ENCODE results near the gene PPP1R14C. TPM values are rescaled to one million over a fixed set of nuclear protein-coding genes. Genes with fewer than 3 reads are reported as not detected.

The PPP1R14C gene
- total and polyA plus RNA-seq, 8 donors = 11.7 to 33.6 (median 18.6) TPM

DNA sequence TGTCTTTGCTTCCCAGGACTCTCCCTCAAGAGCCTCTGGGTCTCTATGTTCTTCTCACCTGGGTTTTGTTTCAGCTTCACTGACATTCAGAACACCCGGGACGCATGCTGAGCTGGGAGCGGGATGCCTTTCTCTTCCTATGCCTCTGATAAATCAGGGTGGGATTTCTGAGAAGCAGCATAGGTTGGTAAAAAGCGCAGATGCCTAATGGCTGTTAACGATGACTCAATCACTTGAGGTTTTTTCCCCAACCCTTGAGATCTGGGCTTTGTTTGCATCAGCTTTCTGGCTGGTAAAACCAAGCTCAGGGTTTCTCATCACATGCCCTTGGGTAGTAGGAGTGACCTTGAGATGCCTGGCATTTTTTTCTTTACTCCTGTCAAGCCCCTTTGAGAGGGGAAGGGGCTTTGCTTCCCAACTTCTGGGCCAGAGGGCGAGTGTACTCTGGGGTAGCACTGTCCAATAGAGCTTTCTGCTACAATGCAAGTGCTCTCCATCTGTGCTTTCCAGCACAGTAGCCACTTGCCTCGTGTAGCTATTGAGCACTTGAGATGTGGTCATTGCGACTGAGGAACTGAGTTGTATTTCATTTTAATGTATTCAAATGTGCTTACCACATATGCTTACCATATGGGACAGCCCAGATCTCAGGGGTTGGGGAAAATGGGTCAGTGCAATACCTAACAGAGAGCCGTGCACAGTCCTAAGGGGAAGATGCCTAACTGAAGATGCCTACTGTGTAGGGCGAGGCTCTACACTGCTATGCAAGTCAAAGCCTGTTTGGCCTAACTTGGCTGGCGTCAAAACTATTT lies 69.1 kb downstream of the PPP1R14C start:
- H3K9me3 ChIP-seq = no peaks in the 10 kb centered on the region
- H3K4me1 ChIP-seq = peaks cover 0 to 8% of the 10 kb centered on the region in 2 donors
- intact Hi-C loops (cut with DNase I) = no loop called here
- ATAC-seq (peak; percentile 82), DNase-seq (no peak)
- H3K27me3 ChIP-seq = no peaks in the 10 kb centered on the region
- H3K27ac ChIP-seq = no peak overlapping the region
- TF ChIP-seq, protein P1, sequence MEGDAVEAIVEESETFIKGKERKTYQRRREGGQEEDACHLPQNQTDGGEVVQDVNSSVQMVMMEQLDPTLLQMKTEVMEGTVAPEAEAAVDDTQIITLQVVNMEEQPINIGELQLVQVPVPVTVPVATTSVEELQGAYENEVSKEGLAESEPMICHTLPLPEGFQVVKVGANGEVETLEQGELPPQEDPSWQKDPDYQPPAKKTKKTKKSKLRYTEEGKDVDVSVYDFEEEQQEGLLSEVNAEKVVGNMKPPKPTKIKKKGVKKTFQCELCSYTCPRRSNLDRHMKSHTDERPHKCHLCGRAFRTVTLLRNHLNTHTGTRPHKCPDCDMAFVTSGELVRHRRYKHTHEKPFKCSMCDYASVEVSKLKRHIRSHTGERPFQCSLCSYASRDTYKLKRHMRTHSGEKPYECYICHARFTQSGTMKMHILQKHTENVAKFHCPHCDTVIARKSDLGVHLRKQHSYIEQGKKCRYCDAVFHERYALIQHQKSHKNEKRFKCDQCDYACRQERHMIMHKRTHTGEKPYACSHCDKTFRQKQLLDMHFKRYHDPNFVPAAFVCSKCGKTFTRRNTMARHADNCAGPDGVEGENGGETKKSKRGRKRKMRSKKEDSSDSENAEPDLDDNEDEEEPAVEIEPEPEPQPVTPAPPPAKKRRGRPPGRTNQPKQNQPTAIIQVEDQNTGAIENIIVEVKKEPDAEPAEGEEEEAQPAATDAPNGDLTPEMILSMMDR (IDR thresholded peaks at IDR 0.05) = no peak
- H3K36me3 ChIP-seq = no peaks in the 10 kb centered on the region
- no peak overlapping the region for H3K4me3 ChIP-seq

DNA sequence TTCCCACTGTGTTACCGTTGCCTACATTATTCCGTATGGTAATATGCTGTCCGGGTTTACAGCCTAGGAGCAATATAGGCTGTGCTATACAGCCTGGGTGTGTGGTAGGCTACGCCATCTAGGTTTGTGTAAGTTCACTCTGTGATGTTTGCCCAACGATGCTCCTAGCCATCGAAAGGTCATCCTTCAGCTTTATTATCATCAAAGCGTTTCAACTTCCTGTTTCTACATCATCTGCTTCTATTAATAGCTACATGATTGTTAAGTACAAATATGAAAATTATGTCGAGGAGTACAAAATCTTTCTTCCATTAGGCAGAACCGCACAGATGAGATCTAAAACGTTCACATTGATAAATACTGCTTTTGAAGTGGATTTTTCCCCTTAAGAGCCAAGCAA lies 69.9 kb downstream of the PPP1R14C start:
- TF ChIP-seq, protein P1 (IDR thresholded peaks at IDR 0.05) = no peak
- Histone ChIP-seq H3K27ac (no peak overlapping the region), H3K36me3 (no peaks in the 10 kb centered on the region), H3K4me3 (no peak overlapping the region), H3K27me3 (no peaks in the 10 kb centered on the region), H3K4me1 (peaks cover 0 to 8% of the 10 kb centered on the region in 2 donors), H3K9me3 (no peaks in the 10 kb centered on the region)
- DNase-seq = no peak
- ATAC-seq = no peak
- intact Hi-C loops (cut with DNase I) = no loop called here

DNA sequence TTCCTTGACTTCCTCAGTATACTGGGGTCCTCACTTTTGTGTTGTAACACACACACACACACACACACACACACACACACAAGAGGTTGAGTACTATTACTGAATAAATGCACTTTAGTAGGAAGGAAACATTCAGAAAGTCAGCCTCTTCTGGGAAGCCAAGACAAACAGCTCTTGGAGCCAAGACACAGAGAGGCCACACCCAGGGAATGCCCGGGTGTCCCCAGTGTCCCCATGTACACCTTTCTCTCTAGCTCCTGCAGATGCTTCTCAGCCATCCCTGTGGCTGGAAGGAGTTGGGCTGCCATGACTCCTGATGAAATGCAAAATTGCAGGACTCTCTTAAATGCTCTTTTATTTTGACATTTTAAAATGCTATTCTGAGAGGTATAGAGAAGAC lies 70.5 kb downstream of the PPP1R14C start:
- TF ChIP-seq, protein P1 (IDR thresholded peaks at IDR 0.05) = no peak

DNA sequence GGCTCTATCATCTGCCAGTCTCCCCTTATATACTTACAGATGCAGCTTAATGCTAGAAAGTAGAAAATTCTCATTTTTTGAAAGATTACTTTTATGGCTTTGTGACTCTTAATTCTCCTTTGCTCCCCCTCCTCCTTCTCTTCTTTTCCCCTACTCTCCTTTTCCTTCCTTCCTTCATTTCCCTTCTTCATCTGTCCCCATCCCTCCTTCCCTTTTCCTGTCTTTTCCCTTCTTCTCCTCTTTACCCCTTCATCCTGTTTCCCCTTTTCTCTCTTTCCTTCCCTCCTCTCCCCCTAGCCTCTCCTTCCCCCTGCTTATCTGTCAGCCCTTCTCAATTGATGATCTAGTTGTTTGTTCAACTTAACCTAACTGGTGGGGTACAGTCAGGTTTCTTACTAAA lies 71.5 kb downstream of the PPP1R14C start:
- Histone ChIP-seq H3K36me3 (no peaks in the 10 kb centered on the region), H3K4me3 (no peak overlapping the region), H3K9me3 (no peaks in the 10 kb centered on the region), H3K27ac (no peak overlapping the region), H3K27me3 (no peaks in the 10 kb centered on the region), H3K4me1 (peaks cover 0 to 8% of the 10 kb centered on the region in 2 donors)
- TF ChIP-seq, protein P1 (IDR thresholded peaks at IDR 0.05) = no peak
- intact Hi-C loops (cut with DNase I) = no loop called here
- no peak for DNase-seq
- no peak for ATAC-seq

More for the DNA sequence above, 70.5 kb downstream of the PPP1R14C start:
- H3K9me3 ChIP-seq = no peaks in the 10 kb centered on the region
- H3K27ac ChIP-seq = no peak overlapping the region
- no peaks in the 10 kb centered on the region for H3K27me3 ChIP-seq
- DNase-seq = no peak
- ATAC-seq = peak; percentile 32
- H3K4me1 ChIP-seq = peaks cover 0 to 8% of the 10 kb centered on the region in 2 donors
- H3K4me3 ChIP-seq = no peak overlapping the region
- intact Hi-C loops (cut with DNase I) = no loop called here
- no peaks in the 10 kb centered on the region for H3K36me3 ChIP-seq

DNA sequence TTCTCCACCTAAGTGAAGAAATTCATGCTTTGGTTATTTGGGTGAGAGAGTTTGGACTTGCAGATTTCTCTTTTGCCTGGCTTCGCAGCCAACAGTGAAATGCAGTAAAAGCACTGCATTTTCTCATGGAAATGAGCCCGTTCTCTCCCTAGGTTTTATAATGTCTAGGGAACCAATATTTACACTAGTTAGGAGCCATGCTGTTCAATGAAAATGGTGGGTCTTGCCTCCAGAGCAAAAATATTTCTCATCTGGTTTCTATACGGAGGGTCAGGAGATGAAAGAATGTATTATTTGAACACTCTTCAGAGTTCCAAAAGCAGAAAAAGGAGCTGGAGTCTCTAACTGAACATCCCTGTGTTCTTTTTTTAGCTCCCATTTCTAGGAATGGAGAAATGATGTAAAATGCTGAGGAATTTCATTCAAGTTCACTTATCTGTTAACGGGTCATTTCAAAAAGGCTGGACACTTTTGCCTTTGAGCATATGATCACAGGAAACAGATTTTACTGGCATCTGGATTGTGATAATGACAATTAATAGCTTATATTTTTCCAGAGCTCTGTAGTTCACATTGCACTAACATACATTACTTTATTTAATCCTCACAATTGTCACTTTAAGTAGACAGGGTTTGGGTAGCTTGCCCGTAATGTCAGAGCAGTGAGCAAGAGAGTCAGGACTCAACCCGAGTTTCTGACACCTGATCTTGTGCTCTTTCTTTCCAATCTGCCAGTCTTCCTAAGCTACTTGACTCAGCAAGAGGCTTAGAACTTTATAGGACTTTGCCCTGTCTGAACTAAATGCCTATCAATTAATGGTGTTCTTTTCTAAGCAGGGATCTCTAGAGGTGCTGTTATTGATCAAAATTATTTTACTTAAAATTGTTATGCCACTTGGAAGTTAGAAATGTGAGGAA lies 78.0 kb downstream of the PPP1R14C start:
- H3K27ac ChIP-seq = no peak overlapping the region
- intact Hi-C loops (cut with DNase I) = no loop called here
- no peaks in the 10 kb centered on the region for H3K9me3 ChIP-seq
- ATAC-seq (no peak), DNase-seq (no peak)
- no peaks in the 10 kb centered on the region for H3K4me1 ChIP-seq
- H3K36me3 ChIP-seq = no peaks in the 10 kb centered on the region
- no peaks in the 10 kb centered on the region for H3K27me3 ChIP-seq
- TF ChIP-seq, protein P1 (IDR thresholded peaks at IDR 0.05) = no peak
- no peak overlapping the region for H3K4me3 ChIP-seq
